ENCODE data around the gene TTC28. TPM values are rescaled to one million over a fixed set of nuclear protein-coding genes. Genes with fewer than 3 reads are reported as not detected.

Gene TTC28
- total and polyA plus RNA-seq, 2 donors, result 2.0 to 5.5 TPM

Other genes with a start within 250 kb of the TTC28 start
- 17.0 TPM for gene CHEK2, start 62.0 kb upstream of the TTC28 start, total RNA-seq
- 30.8 TPM for gene CHEK2, start 62.0 kb upstream of the TTC28 start, polyA plus RNA-seq
- gene HSCB, start 62.2 kb upstream of the TTC28 start, total RNA-seq, result 9.3 TPM
- 30.3 TPM for gene HSCB, start 62.2 kb upstream of the TTC28 start, polyA plus RNA-seq
- 24.4 TPM for gene CCDC117, start 92.9 kb upstream of the TTC28 start, total RNA-seq
- 18.8 TPM for gene CCDC117, start 92.9 kb upstream of the TTC28 start, polyA plus RNA-seq
- gene XBP1, start 120.7 kb upstream of the TTC28 start, total RNA-seq, result 136 TPM
- gene XBP1, start 120.7 kb upstream of the TTC28 start, polyA plus RNA-seq, result 113 TPM
- 1.3 TPM for gene ZNRF3, start 203.7 kb upstream of the TTC28 start, total RNA-seq
- gene ZNRF3, start 203.7 kb upstream of the TTC28 start, polyA plus RNA-seq, result 1.1 TPM

All from thymus (tissue), 2 donors.